Neutrophil (primary cell): Measurements from ENCODE around the gene FN3K.
"Not testable (repeated sequence)": the region's sequence is repeated elsewhere in the genome, so short reads cannot be mapped to it uniquely, and the experiment has no call there.

Source experiments
- H3K27ac ChIP-seq: fragments of 200-600 bp; sonication (generic); 2 replicates; pipeline ENCODE4 v1.5.1; 2016; ENCODE audit warnings: mild to moderate bottlenecking, moderate library complexity
- H3K27me3 ChIP-seq: fragments of 200-600 bp; sonication (generic); 2 replicates; pipeline ENCODE4 v1.6.0; 2016; ENCODE audit warnings: mild to moderate bottlenecking
- H3K36me3 ChIP-seq: fragments of 200-600 bp; sonication (generic); 2 replicates; pipeline ENCODE4 v1.5.1; 2017
- H3K4me1 ChIP-seq, 2 experiments: fragments of 200-600 bp in 1 of 2; sonication (generic) in 1 of 2; 1 replicate in 1 of 2; 2 replicates in 1 of 2; pipeline versions ENCODE4 v1.5.1 to v1.6.1; 2013 to 2016; ENCODE audit warnings: low read depth in 1 of 2, low read length in 1 of 2, mild to moderate bottlenecking in 1 of 2, moderate library complexity in 1 of 2; ENCODE audit not compliant: control insufficient read depth in 1 of 2, insufficient read depth in 1 of 2
- H3K4me3 ChIP-seq, 2 experiments: fragments of 200-600 bp in 1 of 2; sonication (generic) in 1 of 2; 1 replicate in 1 of 2; 2 replicates in 1 of 2; pipeline ENCODE4 v1.5.1; 2013 to 2016; ENCODE audit warnings: low read depth in 1 of 2, low read length in 1 of 2, mild to moderate bottlenecking in 1 of 2, moderate library complexity in 1 of 2
- H3K9me3 ChIP-seq: fragments of 200-600 bp; sonication (generic); 2 replicates; pipeline ENCODE4 v1.5.1; 2016
- CTCF ChIP-seq: fragments of 200-600 bp; sonication (generic); IDR thresholded peaks from 2 replicates; pipeline ENCODE4 v1.5.1; 2016; ENCODE audit warnings: antibody characterized with exemption

Gene FN3K

GRCh38 chr17:82772026-82772425, 36.6 kb downstream of the FN3K start:
- Histone ChIP-seq H3K27ac (no peak overlapping the region), H3K36me3 (peaks cover 21% of the 10 kb centered on the region), H3K9me3 (no peaks in the 10 kb centered on the region), H3K27me3 (no peaks in the 10 kb centered on the region), H3K4me3 (no peak overlapping the region), H3K4me1 (peaks cover 0 to 3% of the 10 kb centered on the region in 2 experiments)
- no peak for TF ChIP-seq CTCF

GRCh38 chr17:82774456-82774855, 39.0 kb downstream of the FN3K start:
- H3K4me1 ChIP-seq, H3K36me3 ChIP-seq, H3K9me3 ChIP-seq, H3K4me3 ChIP-seq, H3K27ac ChIP-seq, H3K27me3 ChIP-seq: not testable (repeated sequence)

GRCh38 chr17:82775001-82775823, 39.8 kb downstream of the FN3K start:
- no peaks in the 10 kb centered on the region for H3K9me3 ChIP-seq
- H3K4me1 ChIP-seq = peaks cover 0 to 3% of the 10 kb centered on the region in 2 experiments
- H3K27ac ChIP-seq = no peak overlapping the region
- TF ChIP-seq CTCF = peak; percentile 57
- H3K36me3 ChIP-seq = peaks cover 8% of the 10 kb centered on the region
- H3K27me3 ChIP-seq = no peaks in the 10 kb centered on the region
- H3K4me3 ChIP-seq = no peak overlapping the region

GRCh38 chr17:82776454-82776853, 41.0 kb downstream of the FN3K start:
- H3K4me1 ChIP-seq = peaks cover 0 to 3% of the 10 kb centered on the region in 2 experiments
- no peak for TF ChIP-seq CTCF
- H3K9me3 ChIP-seq = no peaks in the 10 kb centered on the region
- H3K27me3 ChIP-seq = no peaks in the 10 kb centered on the region
- peaks cover 8% of the 10 kb centered on the region for H3K36me3 ChIP-seq
- H3K4me3 ChIP-seq = no peak overlapping the region
- no peak overlapping the region for H3K27ac ChIP-seq

- H3K27me3 ChIP-seq, H3K36me3 ChIP-seq, H3K4me3 ChIP-seq, H3K27ac ChIP-seq, H3K9me3 ChIP-seq: not testable (repeated sequence)
- H3K4me1 ChIP-seq = peaks cover 11 to 17% of the 10 kb centered on the region in 2 experiments
Observed at GRCh38 chr17:82777778-82778375, 42.5 kb downstream of the FN3K start.

- no peak overlapping the region for H3K27ac ChIP-seq
- H3K4me3 ChIP-seq = no peak overlapping the region
- H3K36me3 ChIP-seq = no peaks in the 10 kb centered on the region
- H3K27me3 ChIP-seq = no peaks in the 10 kb centered on the region
- H3K4me1 ChIP-seq = peaks cover 11 to 20% of the 10 kb centered on the region in 2 experiments
- no peaks in the 10 kb centered on the region for H3K9me3 ChIP-seq
- no peak for TF ChIP-seq CTCF
Observed at GRCh38 chr17:82779541-82779940, 44.1 kb downstream of the FN3K start.
